ENCODE measurements around the gene POU2F2.

The POU2F2 gene

DNA sequence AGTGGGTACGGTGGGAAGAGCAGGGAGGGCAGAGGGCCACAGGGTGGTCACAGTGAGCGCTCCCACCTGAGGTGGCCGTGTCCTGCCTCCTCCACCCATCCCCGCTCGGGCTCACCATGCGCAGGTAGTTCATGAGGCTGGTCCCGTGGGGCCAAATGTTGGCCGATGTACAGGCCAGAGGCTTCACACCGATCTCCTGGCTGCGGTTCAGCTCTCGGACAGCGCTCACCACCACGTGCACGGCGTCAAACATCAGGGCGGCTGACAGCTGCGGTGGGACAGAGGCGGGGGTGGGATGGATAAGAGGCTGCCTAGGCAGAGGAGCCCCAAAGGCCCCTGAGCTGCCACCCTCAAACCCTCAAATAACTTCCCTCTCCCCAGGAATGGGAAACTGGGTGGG, 78.0 kb downstream of the POU2F2 start:
- H3K4me3 ChIP-seq (ENCODE audit: control insufficient read depth, low read depth, low read length), result no peak overlapping the region
- TF ChIP-seq, protein P1, sequence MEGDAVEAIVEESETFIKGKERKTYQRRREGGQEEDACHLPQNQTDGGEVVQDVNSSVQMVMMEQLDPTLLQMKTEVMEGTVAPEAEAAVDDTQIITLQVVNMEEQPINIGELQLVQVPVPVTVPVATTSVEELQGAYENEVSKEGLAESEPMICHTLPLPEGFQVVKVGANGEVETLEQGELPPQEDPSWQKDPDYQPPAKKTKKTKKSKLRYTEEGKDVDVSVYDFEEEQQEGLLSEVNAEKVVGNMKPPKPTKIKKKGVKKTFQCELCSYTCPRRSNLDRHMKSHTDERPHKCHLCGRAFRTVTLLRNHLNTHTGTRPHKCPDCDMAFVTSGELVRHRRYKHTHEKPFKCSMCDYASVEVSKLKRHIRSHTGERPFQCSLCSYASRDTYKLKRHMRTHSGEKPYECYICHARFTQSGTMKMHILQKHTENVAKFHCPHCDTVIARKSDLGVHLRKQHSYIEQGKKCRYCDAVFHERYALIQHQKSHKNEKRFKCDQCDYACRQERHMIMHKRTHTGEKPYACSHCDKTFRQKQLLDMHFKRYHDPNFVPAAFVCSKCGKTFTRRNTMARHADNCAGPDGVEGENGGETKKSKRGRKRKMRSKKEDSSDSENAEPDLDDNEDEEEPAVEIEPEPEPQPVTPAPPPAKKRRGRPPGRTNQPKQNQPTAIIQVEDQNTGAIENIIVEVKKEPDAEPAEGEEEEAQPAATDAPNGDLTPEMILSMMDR (conservative IDR thresholded peaks at IDR 0.05; ENCODE audit: control insufficient read depth, insufficient read depth, low read depth, low read length), result no peak
- no peak for DNase-seq (ENCODE audit: low read depth)

DNA sequence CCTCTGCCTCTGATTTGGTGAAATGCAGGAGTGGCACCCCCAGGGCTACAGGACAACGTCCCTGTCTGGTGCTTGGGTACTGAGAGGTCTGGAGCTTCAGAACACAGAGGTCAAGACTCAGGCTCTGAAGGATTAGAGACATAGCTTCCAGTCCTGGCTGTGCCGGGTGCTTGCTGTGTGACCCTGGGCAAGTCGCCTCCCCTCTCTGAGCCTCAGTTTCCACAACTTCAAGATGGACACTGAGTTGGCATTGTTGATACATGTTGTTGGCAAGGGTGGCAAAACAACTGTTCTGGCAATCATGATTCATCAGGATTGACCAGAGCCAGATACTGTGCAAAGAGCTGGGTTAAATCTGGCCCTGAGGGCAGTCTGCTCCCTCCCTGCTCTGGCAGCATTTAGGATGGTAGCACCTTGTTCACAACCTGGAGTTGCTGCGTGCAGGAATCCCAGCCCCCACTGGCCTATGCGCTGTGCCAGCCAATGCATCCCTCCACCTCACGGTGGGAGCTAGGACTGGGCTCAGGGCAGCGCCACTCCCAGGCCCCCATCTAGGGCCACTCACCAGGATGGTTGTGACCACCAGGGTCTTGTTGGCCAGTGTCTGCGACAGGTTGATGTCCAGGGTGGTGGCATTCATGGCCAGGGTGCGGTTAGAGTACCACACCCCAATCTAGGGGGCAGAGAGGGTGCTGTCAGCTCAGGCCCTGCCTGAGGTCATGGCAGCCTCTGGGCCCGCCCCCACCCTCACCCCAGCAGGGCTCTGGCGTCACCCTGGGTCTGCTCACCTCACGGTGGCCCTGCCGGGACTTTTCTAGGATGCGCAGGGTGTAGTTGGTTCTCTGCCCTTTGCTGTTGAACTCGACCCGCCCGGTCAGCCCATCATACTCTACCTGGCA, 79.0 kb downstream of the POU2F2 start:
- no peak overlapping the region for H3K4me3 ChIP-seq (ENCODE audit: control insufficient read depth, low read depth, low read length)
- TF ChIP-seq, protein P1 (conservative IDR thresholded peaks at IDR 0.05; ENCODE audit: control insufficient read depth, insufficient read depth, low read depth, low read length), result no peak
- no peak for DNase-seq (ENCODE audit: low read depth)

- no peak overlapping the region for H3K4me3 ChIP-seq (ENCODE audit: control insufficient read depth, low read depth, low read length)
- DNase-seq (ENCODE audit: low read depth), result no peak
- TF ChIP-seq, protein P1 (conservative IDR thresholded peaks at IDR 0.05; ENCODE audit: control insufficient read depth, insufficient read depth, low read depth, low read length), result no peak
Measured at GRCh38 chr19:42052241-42052863, 79.9 kb downstream of the POU2F2 start.

DNA sequence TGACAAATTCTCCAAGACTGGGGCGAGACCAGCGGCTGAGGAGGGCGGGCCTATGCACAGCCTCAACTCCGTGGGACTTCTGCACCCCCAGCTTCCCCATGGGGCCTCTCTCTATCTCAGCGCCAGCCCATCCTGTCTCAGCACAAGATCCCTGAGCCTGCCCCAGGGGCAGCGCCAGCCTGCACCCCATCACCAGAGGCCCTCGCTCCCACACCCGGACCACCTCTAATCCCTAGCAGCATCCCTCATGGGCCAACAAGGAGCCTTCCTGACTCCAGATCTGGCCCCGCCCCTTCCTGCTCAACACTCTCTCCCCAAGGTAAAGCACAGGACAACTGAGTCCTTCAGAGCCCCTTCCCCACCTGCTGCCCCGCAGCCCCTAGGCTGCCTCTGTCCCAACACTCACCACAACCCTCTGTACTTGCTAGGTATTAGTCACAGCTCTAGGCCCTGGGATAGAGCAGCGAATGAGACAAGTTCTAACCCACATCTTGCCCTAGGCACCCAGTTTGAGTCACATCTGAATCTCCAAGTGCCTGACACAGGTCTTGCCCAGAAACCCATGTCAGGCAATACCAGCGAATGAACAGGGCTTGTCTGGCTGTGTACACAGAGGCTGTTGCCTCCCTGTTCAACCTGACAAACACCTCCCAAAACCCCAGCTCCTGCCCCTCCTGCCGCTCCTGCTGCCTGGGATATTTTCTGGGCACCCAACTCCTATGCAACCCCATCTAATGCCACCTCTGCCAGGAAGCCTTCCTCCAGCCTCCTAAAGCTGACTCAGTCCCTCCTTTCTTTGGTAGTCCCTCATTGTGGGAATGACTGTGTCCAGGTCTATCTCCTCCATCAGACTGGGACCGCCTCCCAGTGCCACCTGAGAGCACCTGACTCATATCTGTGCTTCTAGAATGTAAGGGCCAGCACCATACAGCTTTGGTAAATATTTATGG, 80.8 kb downstream of the POU2F2 start:
- DNase-seq (ENCODE audit: low read depth), result peak; percentile 6
- H3K4me3 ChIP-seq (ENCODE audit: control insufficient read depth, low read depth, low read length), result no peak overlapping the region
- TF ChIP-seq, protein P1 (conservative IDR thresholded peaks at IDR 0.05; ENCODE audit: control insufficient read depth, insufficient read depth, low read depth, low read length), result no peak

DNA sequence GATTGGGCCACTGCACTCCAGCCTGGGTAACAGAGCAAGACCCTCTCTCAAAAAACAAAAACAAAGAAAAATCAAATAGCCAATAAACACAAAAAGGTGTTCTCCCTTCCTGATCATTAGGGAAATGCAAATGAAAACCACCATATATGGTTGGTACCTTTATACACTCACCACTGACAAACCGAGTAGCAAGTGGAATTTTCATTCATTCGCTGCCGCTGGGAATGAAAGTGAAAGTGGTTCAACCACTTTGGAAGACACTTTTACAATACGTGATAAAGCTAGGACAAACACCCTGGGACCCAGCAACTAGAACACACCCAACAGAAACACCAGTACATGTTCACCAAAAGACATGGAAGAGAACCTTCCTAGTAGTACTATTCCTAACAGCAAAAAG, 83.3 kb downstream of the POU2F2 start:
- DNase-seq (ENCODE audit: low read depth), result no peak

GRCh38 chr19:42045575-42045974, 86.7 kb downstream of the POU2F2 start:
- no peak overlapping the region for H3K4me3 ChIP-seq (ENCODE audit: control insufficient read depth, low read depth, low read length)
- DNase-seq (ENCODE audit: low read depth), result no peak
- TF ChIP-seq, protein P1 (conservative IDR thresholded peaks at IDR 0.05; ENCODE audit: control insufficient read depth, insufficient read depth, low read depth, low read length), result no peak

More for the DNA sequence above, 83.3 kb downstream of the POU2F2 start:
- H3K4me3 ChIP-seq (ENCODE audit: control insufficient read depth, low read depth, low read length), result no peak overlapping the region
- TF ChIP-seq, protein P1 (conservative IDR thresholded peaks at IDR 0.05; ENCODE audit: control insufficient read depth, insufficient read depth, low read depth, low read length), result no peak

All from fibroblast of mammary gland (primary cell).